Activated T-cell treated with anti-CD3 and anti-CD28 coated beads, Interleukin-2, amount 50 U/mL, for 48 hours (primary cell): ENCODE data around the gene C1orf198.

Experiments
- DNase-seq, 2 experiments: peaks; one replicate each; pipeline ENCODE4 v3.0.0-alpha.2; 2020

Gene C1orf198

DNA sequence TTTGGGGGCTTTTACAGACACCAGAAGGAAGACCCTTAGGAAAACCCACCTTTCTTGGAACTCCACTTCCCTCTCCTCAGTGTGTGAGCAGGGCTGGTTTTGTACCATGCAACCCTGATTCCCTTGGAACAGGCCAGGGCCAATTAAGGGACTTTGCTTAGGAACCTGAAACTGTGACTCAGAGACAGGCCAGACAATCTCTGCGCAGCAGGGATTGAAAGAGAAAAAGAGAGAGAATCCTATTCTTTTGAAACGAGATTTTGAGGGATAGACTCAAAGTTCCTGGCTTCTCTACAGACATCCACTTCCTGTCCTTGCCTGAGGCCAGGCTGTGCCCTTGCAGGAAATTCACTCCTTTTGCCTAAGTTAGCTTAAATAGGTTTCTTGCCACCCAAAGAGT is 23.1 kb upstream of the C1orf198 start:
- DNase-seq: no peak

DNA sequence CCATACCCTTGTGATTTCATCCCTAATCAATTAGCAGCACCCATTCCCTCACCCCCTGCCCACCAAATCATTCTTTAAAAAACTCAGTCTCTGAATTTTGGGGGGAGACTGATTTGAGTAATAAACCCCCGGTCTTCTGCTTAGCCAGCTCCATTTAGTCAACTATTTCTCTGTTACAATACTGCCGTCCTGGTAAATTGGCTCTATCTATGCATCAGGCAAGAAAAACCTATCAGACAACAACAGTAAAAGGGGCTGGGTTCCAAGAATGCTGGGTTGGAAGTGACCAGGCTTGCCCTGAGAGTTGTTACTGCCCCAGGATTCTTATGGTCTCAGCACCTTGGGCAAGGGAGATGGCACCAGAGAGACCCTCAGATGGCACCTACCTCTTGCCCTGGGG is 16.3 kb upstream of the C1orf198 start:
- no peak for DNase-seq

DNA sequence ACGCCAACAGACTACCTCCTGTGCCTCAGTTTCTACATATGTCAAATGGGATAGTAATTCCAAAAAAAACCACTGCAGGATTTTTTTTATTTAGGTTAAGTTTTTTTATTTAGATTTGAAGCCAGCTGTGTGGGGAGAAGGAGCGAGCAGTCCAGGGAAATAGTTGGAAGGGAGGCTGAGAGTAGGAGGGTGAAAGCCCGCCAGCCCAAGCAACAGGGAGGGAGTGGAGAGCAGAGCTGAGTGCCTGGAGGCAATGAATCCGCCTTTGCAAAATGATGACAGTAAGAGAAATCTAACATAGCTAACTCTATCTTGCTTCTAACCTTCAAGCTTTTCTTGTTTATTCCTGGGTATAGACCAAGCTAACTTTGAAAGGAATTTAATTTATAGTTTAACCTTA is 15.6 kb upstream of the C1orf198 start:
- DNase-seq: no peak

DNA sequence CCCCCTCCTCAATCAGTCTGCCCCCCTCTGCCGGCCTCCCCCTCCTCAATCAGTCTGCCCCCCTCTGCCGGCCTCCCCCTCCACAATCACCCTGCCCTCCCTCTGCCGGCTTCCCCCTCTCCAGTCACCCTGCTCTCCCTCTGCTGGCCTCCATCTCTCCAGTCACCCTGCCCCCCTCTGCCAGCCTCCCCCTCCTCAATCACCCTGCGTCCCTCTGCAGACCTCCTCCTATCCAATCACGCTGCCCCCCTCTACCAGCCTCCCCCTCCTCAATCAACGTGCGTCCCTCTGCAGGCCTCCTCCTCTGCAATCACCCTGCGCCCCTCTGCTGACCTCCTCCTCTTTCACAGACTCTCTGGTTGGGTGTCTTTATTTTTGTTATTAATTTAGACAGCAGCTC is 11.5 kb upstream of the C1orf198 start:
- DNase-seq: no peak

DNA sequence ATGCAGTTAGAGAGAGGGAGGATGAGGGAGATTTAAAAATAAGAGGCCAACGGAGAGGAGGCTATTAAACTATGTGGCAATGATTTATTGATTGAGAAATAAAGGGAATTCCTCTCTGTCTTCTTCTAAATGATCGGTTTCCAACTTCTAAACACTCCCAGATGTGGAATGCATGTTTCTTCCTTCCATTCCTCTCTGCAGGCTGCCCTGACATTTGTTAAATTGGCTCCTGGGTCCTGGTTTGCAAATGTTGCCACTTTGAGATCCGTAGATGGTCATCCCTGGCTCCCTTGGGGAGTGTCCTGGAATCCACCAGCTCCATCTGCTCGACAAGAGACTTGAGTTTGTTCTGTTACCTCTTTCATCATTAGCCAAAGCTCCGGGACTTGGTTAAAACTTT is 10.3 kb upstream of the C1orf198 start:
- no peak for DNase-seq

DNA sequence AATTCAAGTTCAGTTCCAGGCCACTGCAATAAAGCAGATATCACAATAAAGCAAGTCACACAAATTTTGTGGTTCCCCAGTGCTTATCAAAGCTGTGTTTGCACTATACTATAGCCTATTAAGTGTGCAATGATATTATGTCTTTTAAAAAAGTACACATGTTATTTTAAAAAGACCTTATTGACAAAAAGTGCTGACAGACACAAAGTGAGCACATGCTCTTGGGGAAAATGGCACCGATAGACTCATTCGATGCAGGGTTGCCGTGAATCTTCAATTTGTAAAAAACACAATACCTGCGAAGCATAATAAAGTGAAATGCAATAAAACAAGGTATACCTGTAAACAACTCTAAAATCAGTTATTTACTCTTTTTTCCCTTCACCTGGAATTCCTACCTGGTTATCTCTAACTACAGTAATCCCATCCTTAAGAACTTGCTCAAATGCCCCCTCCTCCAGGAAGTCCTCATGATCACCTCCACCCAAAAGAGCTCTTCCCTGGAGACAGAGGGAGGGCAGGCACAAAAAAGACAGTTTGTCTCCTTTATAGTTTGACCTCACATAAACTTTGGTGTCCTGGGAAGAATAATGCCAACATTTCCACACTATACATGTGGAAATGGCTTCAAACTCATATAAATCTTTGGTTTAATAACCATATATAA is 9.7 kb upstream of the C1orf198 start:
- no peak for DNase-seq

DNA sequence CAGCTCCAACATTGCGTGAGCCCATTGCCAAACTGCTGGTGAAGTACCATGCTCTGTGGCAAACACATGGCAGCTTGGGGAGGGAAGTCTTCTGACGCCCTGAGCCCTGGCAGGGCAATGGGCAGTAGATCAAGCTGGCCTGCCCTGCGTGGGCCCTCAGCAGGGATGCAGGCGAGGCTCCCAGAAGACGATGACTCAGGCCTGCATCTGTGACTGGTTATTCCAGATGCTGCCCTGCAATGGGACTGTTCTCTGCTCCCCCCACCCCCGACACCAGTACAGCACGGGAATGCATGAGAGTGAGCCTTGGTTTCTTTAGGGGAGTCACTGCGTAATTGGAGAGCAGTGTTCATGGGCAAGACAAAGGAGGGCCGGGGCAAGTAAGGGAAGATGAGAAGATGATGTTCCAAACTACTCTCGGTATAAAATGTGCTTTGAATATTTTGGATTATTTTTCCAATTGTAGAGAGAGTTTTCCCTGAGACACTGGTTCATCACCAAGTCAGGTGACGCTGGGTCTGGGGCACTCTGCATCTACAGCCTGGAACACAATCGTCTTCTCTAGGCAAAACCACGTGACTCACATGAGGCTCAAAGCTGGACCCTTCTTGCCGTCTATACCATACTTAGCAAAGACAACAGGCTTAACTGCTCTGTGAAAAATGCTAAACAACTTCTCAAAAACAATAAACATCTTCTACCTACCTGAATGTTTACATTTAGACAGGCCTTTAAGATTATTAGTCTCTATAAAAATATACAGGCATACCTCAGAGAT is 9.0 kb upstream of the C1orf198 start:
- DNase-seq: no peak

DNA sequence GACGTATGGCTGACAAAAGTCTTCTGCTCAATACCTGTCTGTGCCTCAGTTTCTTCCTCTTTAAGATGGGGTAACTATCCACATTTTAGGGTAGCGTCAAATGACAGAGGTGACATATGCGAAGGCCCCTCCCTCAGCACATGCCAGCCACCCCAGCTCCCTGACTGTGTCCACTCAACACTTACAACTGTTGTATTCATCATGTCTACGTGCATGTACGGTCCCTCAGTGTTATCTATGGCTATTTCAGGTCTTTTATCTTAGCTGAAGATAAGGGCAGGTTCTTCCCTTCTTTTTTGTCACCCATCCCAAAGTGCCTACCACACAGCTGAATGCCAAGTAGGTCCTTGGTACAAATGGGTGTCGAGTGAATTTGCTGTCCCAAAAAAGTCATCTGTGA is 8.3 kb upstream of the C1orf198 start:
- DNase-seq: no peak

DNA sequence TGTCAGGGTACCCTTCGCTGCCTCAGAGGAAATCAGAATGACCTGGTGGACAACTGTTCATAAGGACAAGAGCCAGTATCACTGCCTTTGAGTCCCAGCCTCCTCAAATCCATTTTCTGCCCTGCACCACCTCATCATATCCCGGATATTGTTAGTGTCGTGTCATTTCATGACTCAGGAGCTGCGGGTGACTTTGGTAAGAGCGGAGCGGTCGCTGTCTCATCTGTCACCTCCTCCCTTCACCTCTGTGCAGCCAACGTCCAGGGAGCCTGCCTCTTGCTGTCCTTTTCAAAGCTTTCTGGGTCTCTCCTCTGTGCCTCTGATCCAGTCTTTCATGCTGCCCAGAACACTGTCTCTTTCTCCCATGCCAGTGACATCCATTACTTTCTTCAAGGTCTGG is 7.0 kb upstream of the C1orf198 start:
- DNase-seq: no peak

DNA sequence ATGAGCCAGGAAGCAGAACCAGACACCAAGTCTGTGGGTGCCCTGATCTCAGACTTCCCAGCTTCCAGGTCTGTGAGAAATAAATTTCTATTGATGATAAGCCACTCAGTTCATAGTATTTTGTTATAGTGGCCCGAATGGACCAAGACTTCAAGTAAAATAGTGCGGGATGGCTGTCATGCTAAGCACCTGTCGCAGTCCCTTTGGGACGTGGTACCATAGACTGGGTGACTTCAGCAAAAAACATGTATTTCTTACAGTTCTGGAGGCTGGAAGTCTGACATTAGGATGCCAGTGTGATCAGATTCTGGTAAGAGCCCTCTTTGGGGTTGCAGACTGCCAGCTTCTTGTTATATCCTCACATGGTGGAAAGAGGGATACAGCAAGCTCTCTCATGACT is 2.6 kb upstream of the C1orf198 start:
- no peak for DNase-seq

DNA sequence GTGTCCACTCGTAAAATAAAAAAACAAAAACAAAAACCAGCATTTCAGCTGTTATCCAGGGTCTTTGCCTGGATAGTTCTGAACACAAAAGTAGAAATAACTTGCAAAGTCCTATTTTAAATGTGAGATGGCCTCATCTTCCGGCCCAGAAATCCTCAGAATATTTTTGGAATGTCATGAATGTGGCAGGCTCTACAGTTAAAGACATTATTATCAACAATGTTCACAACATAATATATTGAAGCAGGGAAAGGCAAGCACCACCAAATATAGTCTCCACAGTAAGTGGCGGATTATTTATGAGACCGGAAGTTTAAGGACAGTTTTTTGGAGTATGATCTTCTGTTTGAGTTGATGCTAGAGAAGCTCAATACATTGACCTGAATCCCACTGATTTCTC is 1.2 kb upstream of the C1orf198 start:
- DNase-seq: no peak

DNA sequence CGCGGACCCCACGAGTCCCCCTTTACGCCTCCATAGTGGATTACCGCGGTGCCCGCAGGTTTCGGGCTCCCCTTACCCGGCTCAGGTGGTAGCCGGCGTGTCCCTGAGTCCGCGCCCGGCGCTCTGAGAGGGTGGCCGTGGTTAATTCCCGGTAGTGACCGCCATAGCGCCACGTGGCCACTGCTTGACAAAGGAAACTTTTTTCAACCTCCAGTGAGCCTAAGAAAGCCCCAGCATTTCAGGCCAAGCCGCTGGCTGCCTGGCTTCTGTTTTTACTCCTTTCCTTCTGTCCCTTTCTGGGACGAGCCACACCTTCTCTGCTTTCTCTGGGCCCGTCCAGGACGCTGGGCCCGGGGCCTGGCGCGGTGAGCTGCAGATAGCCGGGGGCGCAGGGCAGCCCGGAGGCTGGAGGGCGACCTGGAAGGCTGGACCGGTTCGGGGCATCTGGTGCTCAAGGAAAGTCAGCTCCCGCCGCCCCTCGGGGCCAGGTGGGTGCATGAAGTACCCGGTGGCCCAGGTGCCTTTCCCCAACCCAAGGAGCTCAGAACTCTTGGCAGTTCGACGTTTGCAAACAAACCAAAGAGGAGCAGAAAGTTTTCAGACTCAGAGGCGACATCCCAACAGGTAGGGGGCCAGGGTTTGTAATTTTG is 540 bp upstream of the C1orf198 start:
- no peak for DNase-seq

DNA sequence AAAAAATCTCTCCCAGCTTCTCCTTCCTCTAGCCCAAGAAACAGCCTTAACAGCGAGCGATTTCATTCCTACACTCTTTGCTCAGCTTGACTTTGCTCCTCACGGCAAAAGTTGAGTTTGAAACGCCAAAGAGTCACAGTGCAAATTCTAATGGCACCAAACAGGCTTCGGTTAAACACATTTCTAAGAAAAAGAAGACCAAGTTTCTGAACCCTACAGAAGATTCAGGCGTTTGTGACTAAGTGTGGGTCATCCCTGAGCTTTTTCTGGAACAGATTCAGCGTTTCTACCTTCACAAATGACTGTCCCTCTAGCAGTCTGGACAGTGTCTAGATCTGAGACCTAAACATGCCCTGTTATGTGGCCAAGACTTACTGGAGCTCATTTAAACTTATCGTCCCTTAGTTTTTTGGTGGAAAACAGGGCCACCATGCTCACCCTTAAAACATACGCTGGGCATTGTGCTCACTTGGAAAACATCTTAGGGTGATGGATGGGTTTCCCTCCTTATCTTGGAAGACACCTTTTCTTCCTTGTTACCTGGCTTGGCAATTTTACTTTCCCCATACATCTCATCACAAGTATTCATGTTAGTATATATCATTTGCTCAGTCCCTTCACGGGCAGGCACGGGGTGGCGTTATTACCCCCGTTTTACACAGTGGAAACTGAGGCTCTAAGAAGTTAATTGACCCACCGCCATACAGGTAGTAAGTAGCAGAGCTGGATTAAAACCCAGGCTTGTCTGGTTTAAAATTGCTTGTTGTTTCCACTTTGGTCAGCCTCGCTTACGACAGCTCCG is 1.0 kb downstream of the C1orf198 start:
- no peak for DNase-seq

DNA sequence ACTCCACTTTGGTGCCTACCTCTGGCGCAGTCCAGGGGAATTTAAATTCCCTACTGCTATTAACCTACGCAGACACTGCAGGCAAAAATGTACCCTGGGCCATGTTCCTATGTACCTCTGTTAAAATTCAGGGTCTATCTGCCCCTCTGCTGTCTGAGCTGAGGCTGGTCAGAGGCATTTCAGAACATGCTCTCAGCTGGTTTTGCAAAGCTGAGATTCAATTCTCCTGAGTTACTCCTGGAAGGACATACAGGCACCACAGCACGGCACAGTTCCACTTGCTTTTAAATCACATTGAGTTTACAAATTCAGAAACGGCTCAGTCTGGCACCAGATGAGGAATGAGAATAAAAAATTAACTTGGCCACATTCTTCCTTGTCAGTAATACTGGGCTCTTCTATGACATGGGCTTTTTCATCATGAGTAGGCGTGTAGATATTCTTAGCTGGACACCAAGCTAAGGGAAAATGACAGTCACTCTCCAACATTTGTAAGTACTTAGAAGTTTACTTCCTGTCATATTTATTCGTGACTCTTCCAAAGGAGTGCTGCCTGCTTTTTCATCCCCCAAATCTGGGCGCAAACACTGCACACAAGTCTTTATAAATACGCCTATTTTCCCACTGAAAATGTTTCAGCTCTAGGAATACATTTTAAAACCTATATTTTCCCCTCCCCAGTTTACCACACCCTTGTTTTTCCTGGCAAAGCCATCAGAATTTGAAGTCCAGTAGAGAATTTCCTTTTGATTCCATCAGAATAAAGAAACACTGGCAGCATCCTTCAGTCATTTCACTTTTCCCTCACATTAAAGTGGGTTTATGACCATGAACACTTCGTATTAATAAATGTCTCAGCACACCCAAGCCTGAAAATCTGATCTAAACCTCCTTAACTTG is 1.9 kb downstream of the C1orf198 start:
- DNase-seq: no peak

DNA sequence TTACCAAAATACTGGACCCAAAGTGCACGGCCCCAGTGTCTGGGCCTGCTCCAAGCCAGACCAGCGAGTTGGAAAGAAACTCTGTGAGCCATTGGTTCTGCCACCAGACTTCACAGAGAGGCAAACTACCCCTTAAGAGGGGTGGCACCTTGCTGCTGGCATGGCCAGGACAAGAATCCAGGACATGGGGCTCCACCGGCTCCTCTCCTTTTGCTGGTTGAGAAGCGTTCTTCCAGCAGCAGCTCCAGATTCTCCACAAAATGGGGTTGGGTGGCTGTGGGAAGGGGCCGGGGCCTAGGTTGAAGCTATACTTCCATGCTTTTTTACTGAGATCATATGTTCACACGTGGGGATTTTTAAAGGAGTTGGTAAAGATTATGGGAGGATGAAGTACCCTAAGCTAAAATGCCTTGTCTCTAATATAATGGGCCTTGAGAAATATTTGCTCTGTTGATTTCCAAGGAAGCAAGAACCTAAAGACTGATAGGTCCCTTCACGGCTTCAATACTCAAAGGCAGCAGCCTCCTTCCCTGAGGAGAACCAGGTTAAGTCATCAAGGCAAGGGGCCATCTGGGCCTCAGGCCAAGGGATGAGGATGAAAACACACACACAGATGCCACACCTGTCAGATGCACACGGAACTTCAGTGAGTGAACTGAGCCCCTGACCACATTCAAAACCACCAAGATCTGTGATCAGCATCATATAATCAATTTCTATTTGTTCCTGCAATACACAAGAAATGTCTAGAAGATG is 3.1 kb downstream of the C1orf198 start:
- no peak for DNase-seq

DNA sequence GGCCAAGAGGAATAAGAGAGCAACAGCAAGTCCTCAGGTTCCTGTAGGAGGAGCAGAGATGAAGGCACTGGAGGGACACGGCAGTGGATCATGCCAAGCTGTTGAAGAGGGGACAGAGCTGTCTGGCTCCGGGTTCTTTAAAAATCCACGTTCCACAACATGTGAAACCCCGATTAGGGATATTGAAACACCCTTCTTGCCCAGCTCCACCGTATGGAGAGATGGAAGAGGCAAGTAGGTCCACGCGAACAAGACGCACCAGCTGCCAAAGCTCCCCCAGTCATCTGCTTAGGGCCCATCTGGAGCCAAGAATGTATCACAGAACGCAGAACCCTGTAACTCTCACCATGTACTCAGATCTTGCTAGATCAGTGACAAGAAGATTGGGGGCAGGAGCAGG is 3.9 kb downstream of the C1orf198 start:
- no peak for DNase-seq

DNA sequence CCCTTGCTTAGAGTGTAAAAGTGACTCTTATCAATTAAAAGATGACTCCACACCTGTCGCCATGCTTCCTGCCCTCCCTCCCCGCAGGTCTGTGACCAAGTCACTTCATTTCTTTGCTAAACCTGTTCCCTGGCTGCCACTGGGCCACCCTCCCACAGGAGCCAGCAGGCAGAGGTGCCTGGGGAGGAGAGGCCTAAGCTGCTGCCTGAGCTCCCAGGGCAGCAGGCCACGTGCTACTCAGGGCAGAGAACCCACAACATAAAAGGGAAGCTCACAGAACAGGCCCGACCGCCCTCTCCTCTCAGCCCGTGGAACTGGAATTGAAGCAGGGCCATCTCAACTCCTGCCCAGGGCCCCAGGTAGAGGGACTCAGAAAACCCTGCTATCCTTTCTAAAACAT is 4.9 kb downstream of the C1orf198 start:
- no peak for DNase-seq

DNA sequence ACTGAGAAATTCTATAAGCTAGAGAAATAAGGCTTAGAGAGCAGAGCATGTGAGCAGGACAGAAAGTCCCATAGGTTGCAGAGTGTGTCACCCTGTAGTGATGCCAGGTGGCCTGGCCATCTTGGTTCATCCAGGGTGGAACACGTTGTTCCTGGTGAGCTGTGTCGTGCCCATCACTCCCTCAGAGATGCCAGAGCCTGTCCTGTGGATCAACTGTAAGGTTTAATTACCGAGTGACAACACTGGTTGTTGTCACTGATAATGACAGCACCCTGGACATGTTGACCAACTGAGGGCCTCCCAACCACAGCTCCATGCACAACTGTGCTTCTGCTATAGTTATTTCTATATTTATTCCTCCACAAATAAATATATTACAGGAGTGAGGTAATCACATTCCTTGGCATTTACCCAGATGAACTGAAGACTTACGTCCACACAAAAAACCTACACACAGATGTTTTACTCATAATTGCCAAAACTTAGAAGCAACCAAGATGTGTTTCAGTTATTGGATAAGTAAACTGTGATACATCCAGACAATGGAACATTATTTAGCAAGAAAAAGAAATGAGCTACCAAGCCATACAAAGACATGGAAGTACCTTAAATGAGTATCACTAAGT is 6.2 kb downstream of the C1orf198 start:
- no peak for DNase-seq

DNA sequence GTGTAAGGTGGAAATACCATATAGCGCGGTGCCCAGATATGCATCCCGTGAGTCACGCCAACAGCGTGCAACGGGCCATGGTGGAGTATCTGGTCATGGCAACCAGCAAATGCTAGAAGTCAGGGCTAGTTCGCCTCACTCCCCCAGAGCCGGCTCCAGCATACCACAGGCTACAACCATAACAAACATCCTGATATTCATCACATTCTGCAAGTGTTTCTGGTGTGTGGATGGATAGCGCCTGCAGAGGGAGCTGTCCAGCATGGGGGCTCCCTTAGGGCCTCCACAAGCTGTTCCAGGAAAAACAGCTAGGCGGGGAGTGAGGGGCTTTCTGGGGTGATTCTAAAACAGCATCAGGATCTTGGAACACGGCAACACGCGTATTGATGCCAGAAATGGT is 6.8 kb downstream of the C1orf198 start:
- DNase-seq: no peak

DNA sequence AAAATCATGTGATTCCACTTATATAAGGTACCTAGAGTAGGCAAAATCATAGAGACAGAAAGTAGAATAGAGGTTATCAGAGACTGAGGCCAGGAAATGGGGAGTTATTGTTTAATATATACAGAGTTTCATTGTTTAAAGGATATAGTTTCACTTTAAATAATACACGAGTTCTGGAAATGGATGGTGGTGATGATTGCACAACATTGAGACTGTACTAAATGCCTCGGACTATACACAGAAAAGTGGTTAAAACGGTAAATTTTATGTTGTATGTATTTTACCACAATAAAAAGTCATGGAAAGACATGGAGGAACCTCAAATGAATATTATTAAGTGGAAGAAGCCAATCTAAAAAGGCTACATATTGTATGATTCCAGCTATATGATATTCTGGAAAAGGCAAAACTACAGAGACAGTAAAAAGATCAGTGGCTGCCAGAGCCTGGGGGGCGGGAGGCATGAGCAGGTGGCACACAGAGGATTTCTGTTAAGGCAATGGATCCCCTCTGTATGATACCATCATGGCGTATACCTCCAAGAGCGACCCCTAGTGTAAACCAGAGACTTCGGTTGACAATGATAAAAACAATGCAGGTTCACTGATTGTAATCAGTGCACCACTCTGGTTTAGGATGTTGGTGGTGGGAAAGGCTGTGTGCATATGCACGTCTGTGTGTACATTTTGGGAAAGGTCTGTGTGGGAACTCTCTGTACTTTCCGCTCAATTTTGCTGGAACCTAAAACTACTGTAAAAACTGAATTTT is 7.5 kb downstream of the C1orf198 start:
- no peak for DNase-seq
